NOMO-1 treated with dmso at 0.1 percent for 144 hours (cell line): ENCODE data around the gene MARS2.
"Not testable (repeated sequence)": the region's sequence is repeated elsewhere in the genome, so short reads cannot be mapped to it uniquely, and the experiment has no call there.

Experiments used
- DNase-seq: peaks from one replicate; lab custom pipeline; 2025; ENCODE audit not compliant: unreplicated experiment; lab: John Stamatoyannopoulos, UW

Gene MARS2

GRCh38 chr2:197705121-197705911 is at the start of gene MARS2:
Gene MARS2, plus strand, starts transcription at chr2:197705369. Its CDS starts 37 bp downstream, at chr2:197705406.
- DNase-seq = peak; percentile 80

GRCh38 chr2:197657562-197657961 is 47.6 kb upstream of the MARS2 start:
- DNase-seq = no peak

GRCh38 chr2:197661626-197662025 is 43.5 kb upstream of the MARS2 start:
- DNase-seq = no peak

GRCh38 chr2:197666277-197666676 is 38.9 kb upstream of the MARS2 start:
- no peak for DNase-seq

- DNase-seq = no peak
Measured at GRCh38 chr2:197668296-197668695, 36.9 kb upstream of the MARS2 start.

- no peak for DNase-seq
Measured at GRCh38 chr2:197669077-197669476, 36.1 kb upstream of the MARS2 start.

- DNase-seq = no peak
Measured at GRCh38 chr2:197672371-197672893, 32.7 kb upstream of the MARS2 start.

- DNase-seq = no peak
Measured at GRCh38 chr2:197673106-197673505, 32.1 kb upstream of the MARS2 start.

- no peak for DNase-seq
Measured at GRCh38 chr2:197673606-197674005, 31.6 kb upstream of the MARS2 start.

GRCh38 chr2:197674060-197674459 is 31.1 kb upstream of the MARS2 start:
- DNase-seq = no peak

- no peak for DNase-seq
Measured at GRCh38 chr2:197674591-197674990, 30.6 kb upstream of the MARS2 start.

- DNase-seq = no peak
Measured at GRCh38 chr2:197675246-197675645, 29.9 kb upstream of the MARS2 start, which contains the start of gene RFTN2. Gene RFTN2, minus strand, starts transcription at chr2:197675587. Its CDS starts 129 bp downstream, at chr2:197675458.

- DNase-seq = no peak
Measured at GRCh38 chr2:197675711-197676188, 29.4 kb upstream of the MARS2 start.

- DNase-seq = no peak
Measured at GRCh38 chr2:197677056-197677455, 28.1 kb upstream of the MARS2 start.

- no peak for DNase-seq
Measured at GRCh38 chr2:197677483-197677882, 27.7 kb upstream of the MARS2 start.

GRCh38 chr2:197695206-197695605 is 10.0 kb upstream of the MARS2 start:
- DNase-seq = not testable (repeated sequence)

- not testable (repeated sequence) for DNase-seq
Measured at GRCh38 chr2:197695971-197696370, 9.2 kb upstream of the MARS2 start.

- DNase-seq = not testable (repeated sequence)
Measured at GRCh38 chr2:197696571-197696970, 8.6 kb upstream of the MARS2 start.

- not testable (repeated sequence) for DNase-seq
Measured at GRCh38 chr2:197699724-197700123, 5.4 kb upstream of the MARS2 start.

GRCh38 chr2:197700960-197701359 is 4.2 kb upstream of the MARS2 start:
- no peak for DNase-seq

- DNase-seq = no peak
Measured at GRCh38 chr2:197704434-197705120, 592 bp upstream of the MARS2 start.
